Ammon's horn (tissue), 1 donor: ENCODE measurements around the gene SDR42E2.
A peak's percentile ranks its signal among the peaks of the same experiment; 100 is the strongest.
"Not testable (repeated sequence)": the region's sequence is repeated elsewhere in the genome, so short reads cannot be mapped to it uniquely, and the experiment has no call there.

ENCODE experiments used
- DNase-seq: peaks from one replicate; pipeline ENCODE4 v3.0.0-alpha.2; 2016; ENCODE audit warnings: low spot score

The SDR42E2 gene

DNA sequence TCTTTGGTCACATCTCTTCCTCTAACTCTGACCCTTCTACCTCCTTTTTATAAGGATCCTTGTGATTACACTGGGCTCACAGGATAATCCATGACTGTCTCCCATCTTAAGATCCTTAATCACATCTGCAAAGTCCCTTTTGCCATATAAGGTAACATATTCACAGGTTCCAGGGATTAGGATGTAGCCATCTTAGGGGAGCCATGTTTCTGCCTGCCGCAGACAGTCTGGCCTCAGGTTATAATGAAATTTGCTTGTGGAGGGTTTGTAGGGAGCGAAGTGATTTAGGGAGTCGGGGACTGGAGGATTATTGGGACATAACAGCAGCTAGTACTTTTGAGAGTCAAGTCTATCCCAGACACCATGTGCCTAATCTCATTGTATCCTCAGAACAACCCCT lies 51.5 kb downstream of the SDR42E2 start:
- DNase-seq: no peak

DNA sequence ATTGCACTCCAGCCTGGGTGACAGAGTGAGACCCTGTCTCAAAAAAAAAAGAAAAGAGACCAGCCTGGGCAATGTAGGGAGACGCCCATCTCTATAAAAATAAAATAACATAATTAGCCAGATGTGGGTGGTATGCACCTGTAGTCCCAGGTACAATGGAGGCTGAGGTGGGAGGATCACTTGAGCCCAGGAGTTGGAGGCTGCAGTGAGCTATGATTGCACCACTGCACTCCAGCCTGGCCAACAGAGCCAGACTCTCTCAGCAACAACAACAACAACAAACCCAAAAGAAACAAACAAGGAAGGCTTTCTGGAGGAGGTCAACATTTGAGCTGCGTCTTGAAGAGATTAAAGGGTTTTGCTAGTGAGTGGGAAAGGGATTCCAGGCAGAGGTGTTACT lies 52.1 kb downstream of the SDR42E2 start:
- DNase-seq: no peak

DNA sequence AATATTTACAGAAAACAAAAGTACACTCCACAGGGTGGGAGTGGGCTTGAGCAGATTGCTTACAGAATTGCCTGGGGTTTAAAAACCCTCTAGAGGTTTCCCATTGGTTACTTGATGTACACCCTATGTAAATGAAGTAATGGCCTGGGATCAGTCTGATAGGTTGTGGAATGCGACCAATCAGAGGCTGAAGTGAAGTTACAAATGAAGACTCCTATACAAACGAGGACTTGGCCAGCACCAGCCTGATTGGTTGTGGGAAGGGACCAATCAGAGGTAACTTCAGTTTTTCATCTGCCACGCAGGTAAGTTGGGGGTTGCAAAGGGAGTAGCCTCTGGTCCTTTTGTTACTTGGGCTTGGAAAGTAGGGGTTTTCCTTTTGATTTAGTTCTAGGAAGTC lies 52.6 kb downstream of the SDR42E2 start:
- no peak for DNase-seq

DNA sequence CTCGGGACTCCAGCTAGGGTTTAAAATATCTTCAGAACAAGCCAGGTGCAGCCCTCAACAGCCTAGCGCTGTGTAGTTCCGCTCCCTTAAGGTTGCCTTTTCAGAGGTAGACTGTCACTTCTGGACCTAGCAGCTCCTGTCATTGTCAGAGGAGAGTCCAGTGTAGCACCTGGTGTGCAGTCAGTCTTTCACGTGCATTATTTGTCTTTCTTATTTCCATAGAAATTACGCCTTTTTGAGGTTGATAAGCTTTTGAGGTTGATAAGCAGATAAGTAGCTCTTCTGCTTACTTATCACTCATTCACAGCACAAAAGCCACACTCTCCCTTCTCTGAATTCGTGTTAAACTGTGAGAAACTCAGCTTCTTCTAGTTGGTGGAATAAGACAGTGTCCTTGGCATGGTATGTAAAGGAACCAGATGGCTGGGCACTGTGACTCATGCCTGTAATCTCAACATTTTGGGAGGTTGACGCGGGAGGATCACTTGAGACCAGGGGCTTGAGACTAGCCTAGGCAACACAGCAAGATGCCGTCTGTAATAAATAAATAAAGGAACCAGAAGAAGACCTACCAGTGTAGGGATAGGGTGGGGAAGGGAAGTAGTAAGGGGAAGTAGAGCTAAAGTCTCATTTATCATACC lies 54.0 kb downstream of the SDR42E2 start:
- no peak for DNase-seq

DNA sequence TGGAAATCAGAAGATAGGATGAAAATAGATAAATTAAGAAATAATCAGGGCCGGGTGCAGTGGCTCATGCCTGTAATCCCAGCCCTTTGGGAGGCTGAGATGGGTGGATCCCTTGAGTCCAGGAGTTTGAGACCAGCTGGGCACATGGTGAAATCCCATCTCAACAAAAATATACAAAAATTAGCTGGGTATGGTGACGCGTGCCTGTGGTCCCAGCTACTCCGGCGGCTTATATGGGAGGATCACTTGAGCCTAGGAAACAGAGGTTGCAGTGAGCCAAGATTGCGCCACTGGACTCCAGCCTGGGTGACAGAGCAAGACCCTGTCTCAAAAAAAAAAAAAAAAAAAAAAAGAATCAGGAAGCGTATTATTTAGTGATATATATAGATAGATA lies 54.5 kb downstream of the SDR42E2 start:
- not testable (repeated sequence) for DNase-seq

DNA sequence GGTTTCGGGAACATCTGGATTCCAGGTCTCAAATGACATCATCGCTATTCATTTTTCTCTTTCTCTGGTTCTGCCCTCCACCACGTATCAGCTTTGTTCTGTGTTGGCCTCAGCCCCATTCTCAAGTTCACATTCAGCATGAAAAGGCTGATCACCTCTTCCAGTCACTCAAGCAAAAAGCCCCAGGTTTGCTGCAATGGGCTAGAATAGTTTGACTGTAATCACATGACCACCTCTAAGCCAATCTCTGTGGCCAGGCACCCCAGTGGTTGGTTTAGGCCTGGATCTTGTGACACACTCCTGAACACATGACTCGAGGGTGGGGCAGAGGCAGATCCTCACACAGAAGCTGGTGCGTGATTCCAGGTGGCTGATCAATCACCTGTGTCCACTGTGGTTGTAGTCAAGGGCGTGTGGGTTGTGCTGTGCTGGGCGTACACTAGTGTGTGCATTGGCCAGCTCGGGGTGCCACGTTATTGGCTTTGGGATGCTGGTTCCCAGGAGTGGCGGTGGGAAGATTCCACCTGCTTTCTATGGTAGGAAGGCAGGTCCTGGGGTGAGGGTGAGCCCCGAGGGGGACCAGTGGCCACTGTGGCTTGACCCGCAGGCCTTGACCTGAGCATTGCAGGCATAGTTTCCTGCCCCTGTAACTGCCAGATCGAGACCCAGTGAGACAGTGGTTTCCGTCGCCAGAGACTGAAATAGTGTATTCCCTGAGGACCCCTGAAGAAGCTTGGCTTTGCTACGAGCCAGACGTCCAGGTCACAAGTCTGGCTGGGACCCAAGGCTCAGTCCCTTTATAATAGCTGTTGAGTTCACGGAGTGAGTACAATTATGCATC lies 55.8 kb downstream of the SDR42E2 start:
- DNase-seq: no peak

DNA sequence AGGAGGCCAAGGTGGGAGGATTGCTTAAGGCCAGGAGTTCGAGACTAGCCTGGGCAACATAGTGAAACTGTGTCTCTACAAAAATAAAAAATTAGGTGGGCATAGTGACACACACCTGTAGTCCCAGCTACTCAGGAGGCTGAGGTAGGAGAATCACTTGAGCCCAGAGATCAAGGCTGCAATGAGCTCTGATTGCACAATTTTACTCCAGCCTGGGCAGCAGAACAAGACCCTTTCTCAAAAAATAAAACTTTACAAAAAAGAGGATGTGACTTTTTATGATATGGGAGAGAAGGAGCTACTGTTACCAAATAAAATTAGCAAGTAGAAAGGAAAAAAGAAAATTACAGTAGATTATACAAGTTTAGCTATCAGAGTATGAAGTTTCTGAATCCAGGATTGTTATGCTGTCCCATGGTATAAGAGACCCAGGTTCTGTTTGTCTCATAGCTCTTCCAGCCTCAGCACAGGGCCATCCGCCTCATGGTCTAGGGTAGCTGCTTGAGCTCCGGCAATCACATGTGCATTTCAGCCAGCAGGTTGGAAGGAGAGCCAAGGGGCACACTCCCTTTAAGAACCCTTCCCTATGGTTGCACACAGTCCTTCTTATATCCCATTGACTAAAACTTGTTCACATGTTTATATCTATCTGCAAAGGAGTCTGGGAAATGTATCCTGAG lies 57.2 kb downstream of the SDR42E2 start:
- no peak for DNase-seq

DNA sequence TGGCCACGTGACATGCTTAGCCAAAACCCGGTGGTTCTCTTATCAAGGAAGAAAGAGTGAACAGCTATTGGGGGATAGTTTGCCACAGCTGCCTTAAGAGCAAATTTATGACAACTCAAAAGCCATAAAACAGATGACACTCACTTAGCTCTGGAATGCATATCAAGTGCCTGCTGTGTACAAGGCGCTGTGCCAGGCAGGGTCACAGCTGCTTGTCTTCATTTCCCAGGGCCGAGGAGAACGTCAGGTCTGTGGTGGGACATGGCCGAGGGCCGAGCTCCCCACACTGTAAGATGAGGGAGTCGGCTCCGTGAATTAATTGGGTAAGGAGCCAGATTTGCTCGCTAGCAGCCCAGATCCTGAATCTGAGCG lies 57.7 kb downstream of the SDR42E2 start:
- DNase-seq: no peak

DNA sequence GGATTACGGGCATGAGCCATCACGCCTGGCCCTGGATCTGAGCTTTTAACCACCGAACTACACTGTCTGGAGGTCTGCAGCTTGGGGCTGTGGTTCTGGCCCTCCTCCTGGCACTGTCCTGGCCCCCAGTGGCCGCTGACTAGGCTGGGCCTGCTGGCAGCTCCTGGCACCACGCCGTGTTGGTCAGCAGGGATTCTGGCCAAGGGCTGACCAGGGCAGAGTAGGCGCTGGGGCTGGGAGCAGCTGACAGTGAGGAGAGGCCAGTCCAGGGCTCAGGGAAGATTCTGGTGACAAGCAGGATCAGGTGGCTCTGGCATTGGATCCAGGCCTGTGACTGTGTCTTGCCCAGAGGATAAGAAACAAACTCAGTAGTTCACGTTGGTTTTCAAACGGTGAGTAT lies 58.4 kb downstream of the SDR42E2 start:
- DNase-seq: peak; percentile 79

DNA sequence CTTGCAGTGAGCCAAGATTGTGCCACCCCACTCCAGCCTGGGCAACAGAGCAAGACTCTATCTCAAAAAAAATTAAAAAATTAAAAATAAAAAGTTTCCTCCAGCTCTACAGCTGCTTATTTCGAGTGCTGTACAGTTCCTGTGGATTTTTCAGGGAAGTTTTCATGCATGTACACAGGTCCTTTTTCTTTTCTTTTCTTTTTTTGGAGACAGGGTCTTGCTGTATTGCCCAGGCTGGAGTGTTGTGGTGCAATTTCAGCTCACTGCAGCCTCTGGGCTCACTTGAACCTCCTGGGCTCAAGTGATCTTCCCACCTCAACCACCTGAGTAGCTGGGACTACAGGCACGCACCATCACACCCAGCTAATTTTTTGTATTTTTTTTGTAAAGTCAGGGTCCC lies 59.7 kb downstream of the SDR42E2 start:
- no peak for DNase-seq

DNA sequence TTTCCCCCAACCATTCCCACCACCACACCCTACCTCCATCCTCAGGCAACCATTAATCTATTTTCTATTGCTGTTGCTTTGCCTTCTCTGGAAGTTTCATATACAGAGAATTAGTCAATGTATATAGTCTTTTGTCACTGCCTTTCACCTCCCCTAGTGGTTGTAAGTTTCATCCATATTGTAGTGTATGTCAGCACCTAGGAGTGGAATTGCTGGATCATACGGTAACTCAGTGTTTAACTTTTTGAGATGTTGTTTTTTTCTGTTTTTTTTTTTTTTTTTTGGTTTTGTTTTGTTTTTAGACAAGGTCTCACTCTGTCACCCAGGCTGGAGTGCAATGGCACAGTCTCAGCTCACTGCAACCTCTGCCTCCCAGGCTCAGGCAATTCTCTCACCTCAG lies 60.7 kb downstream of the SDR42E2 start:
- DNase-seq: no peak

DNA sequence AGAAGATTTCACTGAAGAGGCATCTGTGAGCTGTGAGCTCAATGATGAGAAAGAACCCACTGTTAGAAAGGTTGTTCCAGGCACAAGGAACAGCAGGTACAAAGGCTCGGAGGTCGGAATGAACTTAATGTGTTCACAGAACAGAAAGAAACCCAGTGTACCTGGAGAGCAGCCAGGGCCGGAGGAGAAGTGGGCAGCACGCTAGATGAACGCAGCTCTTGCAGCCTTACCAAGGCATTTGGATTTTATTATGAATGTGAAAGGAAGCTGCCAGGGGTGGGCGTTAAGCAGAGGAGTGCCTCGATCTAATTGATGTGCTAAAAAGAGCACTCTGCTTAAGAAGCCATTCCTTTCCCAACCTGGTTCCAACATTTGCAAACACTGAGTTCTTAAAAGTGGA lies 62.8 kb downstream of the SDR42E2 start:
- peak; percentile 56 for DNase-seq

DNA sequence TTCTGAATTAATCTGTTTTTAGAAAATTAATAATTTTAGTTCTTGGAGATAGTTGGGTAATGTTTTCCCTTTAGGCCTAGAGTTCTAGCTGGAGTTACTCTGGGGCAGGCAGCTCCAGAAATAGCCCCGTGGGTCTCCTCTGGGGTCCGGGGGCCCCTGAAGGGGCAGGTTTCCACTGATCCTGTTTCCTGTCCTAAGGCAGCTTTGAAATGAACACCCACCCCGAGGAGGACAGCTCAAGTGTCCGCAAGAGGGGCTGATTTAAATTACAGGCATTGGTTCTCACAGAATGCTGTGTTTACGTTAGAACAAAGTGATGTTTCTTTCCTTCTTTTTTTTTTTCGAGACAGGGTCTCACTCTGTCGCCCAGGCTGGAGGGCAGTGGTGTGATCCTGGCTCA lies 67.6 kb downstream of the SDR42E2 start:
- DNase-seq: no peak

DNA sequence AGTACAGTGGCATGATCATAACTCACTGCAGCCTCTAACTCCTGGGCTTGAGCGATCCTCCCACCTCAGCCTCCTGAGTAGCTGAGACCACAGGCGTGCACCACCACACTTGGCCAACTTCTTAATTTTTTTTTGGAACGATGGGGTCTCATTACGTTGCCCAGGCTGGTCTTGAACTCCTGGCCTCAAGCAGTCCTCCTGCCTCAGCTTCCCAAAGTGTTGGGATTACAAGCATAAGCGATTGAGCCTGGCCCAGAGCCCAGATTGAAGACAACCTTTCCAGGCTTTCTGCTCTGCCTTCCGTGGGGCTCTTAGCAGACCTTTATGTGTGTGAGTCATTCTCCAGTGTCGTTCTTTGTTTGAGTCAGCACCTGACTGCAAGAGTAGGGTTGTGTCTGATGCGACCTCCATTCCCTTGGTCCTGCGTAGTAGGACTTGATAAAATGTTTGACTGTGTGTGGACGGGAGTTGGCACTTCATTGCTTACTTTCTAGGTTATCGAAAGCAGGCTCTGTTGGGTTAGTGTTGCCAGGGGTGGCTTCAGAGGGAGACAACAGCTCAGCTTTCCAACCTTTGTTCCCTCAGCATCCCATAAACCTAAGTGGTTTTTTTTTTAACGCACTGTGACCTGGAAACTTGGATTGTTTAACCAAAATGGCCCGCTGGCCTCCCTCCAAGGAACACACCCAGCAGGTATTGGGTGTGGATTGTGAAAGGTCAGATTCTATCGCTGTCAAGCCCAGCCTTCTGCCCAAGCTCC lies 70.2 kb downstream of the SDR42E2 start:
- no peak for DNase-seq

DNA sequence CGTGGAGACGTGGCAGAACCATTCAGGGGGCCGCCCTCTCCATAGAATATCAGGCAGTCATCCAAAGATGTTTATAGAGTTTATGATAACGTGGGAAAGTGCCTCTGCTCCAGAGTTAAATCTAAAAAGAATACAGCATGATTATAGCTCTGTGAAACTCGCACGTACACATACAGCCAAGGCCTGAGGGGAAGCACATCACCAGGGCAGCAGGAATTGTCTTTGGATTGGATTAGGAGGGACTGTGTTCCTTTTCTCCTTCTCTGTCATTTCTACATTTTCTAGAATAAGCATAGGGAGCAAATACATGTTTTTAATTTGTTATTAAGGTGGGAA lies 70.7 kb downstream of the SDR42E2 start:
- no peak for DNase-seq

DNA sequence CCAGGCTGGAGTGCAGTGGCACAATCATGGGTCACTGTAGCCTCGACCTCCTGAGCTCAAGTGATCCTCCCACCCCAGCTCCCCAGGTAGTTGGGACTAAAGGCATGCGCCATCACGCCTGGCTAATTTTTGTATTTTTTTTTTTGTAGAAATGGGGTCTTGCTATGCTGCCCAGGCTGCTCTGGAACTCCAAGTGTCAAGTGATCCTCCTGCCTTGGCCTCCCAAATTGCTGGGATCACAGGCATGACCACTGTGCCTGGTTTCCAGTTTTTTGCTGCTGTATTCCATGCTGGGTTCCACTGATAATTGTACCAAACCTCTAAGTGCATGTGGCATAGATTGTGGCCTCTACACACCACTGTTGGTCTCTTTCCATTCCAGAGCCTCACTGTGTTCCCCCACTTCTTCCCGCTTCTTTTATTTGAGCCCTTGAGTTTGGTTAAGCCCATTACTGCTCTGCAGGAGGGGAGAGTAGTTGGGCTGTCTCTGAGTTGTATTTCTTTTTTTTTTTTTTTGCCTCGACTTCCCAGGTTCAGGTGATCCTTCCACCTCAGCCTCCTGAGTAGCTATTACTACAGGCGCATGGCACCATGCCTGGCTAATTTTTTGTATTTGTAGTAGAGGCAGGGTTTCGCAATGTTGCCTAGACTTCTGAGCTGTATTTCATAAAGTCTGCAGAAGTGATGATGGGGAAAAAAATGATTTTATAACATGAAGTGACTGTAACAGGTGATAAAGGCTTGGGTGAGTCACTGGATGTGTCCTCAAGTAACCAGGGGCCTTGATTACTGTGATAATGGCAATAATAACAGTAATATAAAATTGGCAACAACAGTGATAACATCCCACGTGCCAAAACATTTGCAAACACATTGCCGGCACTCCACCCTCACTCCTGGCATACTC lies 73.8 kb downstream of the SDR42E2 start:
- DNase-seq: no peak

DNA sequence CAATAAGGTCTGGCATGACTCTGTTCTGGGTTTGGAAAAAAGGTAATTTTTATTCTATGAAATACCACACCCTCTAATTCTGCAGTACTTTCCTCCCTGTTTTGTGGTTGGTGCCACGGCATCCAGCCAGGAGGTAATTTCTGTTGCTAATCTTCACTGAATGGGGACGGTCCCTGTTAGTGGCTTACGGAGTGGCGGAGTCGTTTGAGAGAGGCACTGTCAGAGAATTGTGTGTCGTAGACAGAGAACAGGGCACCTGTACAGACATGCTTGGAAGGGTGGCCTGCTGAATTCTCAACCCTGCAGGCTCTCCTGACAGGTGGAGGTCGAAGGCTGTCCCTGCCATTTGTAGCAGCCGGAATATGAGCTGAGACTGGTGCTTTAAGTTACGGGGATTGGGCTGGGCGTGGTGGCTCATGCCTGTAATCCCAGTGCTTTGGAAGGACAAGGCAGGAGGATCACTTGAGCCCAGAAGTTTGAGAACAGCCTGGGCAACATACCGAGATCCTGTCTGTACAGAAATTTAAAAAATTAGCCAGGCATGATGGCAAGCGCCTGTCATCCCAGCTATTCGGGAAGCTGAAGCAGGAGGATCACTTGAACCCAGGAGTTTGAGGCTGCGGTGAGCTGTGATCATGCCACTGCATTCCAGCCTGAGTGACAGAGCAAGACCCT lies 77.0 kb downstream of the SDR42E2 start:
- no peak for DNase-seq

DNA sequence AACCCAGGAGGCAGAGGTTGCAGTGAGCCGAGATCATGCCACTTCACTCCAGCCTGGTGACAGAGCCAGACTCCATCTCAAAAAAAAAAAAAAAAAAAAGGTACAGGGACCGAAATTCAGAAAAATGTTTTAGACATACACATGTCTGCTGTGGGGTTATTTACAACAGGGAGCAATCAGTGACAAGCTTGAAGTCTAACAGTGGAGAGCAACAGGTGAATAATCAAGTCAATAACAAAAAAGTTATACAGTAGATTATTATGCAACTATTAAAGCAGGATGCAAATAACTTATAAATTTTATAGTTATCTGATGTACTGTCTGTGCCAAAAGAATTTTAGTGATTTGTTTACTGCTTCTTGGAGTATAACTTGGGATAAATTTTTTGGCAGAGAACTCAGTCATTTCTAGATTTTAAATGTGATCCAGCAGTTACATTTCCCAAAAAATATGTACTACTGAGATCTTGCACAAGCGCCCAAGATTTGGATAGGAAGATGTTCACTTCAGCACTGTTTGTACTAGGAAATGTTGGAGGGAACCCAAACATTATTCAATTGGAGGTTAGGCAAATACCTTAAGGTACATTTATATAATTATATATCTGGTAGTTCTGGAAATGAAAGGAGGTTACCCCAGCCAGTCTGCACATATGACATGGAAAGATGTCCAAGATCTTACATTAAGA lies 77.9 kb downstream of the SDR42E2 start:
- no peak for DNase-seq
